Smooth muscle cell (in vitro differentiated cells): ENCODE measurements around the gene LSM7. TPM values are rescaled to one million over a fixed set of nuclear protein-coding genes. Genes with fewer than 3 reads are reported as not detected.

ENCODE experiments used
- DNase-seq: peaks from one replicate; lab custom pipeline; 2025; ENCODE audit not compliant: unreplicated experiment; lab: John Stamatoyannopoulos, UW
- H2AFZ ChIP-seq: fragments of 200-600 bp; sonication (generic); 2 replicates; pipeline ENCODE4 v1.6.0; 2016; ENCODE audit warnings: antibody characterized with exemption, low read depth, mild to moderate bottlenecking
- H3F3A ChIP-seq: fragments of 200-600 bp; sonication (generic); 2 replicates; pipeline ENCODE4 v1.6.0; 2017; ENCODE audit warnings: antibody characterized with exemption, low read depth
- H3K27ac ChIP-seq: fragments of 200-600 bp; sonication (generic); 2 replicates; pipeline ENCODE4 v1.5.1; 2016; ENCODE audit warnings: low read depth, mild to moderate bottlenecking
- H3K27me3 ChIP-seq: fragments of 200-600 bp; sonication (generic); 2 replicates; pipeline ENCODE4 v1.6.1; 2016; ENCODE audit warnings: low read depth, mild to moderate bottlenecking
- H3K36me3 ChIP-seq: fragments of 200-600 bp; sonication (generic); 2 replicates; pipeline ENCODE4 v1.5.1; 2016; ENCODE audit warnings: low read depth
- H3K4me1 ChIP-seq: fragments of 200-600 bp; sonication (generic); 2 replicates; pipeline ENCODE4 v1.5.1; 2016; ENCODE audit warnings: low read depth
- H3K4me2 ChIP-seq: fragments of 200-600 bp; sonication (generic); 2 replicates; pipeline ENCODE4 v1.6.0; 2016; ENCODE audit warnings: mild to moderate bottlenecking
- H3K4me3 ChIP-seq: fragments of 200-600 bp; sonication (generic); 2 replicates; pipeline ENCODE4 v1.5.1; 2016; ENCODE audit warnings: mild to moderate bottlenecking
- H3K79me2 ChIP-seq: fragments of 200-600 bp; sonication (generic); 2 replicates; pipeline ENCODE4 v1.6.0; 2016; ENCODE audit warnings: low read depth, mild to moderate bottlenecking
- H3K9ac ChIP-seq: fragments of 200-600 bp; sonication (generic); 2 replicates; pipeline ENCODE4 v1.6.0; 2016; ENCODE audit warnings: low read depth
- H3K9me3 ChIP-seq: fragments of 200-600 bp; sonication (generic); replicated peaks from 2 replicates; pipeline ENCODE4 v1.5.1; 2016; ENCODE audit warnings: low read depth
- H4K20me1 ChIP-seq: fragments of 200-600 bp; sonication (generic); 2 replicates; pipeline ENCODE4 v1.6.0; 2016; ENCODE audit warnings: low read depth
- CTCF ChIP-seq: fragments of 200-600 bp; sonication (generic); IDR thresholded peaks from 2 replicates; pipeline ENCODE4 v1.5.1; 2017; ENCODE audit warnings: borderline replicate concordance, mild to moderate bottlenecking, antibody characterized with exemption; ENCODE audit not compliant: insufficient read depth, poor library complexity, severe bottlenecking
- WGBS: methylation state at CpG from one replicate; pipeline ENCODE4 v1.1.7; 2016; ENCODE audit warnings: low lambda C conversion rate; 5-methylcytosine and 5-hydroxymethylcytosine counted together
- polyA plus RNA-seq: library from polyadenylated mRNA; unstranded; fragments of >200 nt; fragmentation: Nextera tagmentation; extraction: Ambion mirVana; gene quantifications from 2 replicates; pipeline ENCODE4 v1.2.1, GENCODE V29; 2016
- total RNA-seq: library from RNA; depleted of rRNA; stranded (reverse); fragments of >200 nt; gene quantifications from 2 replicates; pipeline ENCODE4 v1.2.3, GENCODE V29; 2014

LSM7 gene
- total and polyA plus RNA-seq, 2 experiments from 2014 or later: 161 to 164 TPM

DNA sequence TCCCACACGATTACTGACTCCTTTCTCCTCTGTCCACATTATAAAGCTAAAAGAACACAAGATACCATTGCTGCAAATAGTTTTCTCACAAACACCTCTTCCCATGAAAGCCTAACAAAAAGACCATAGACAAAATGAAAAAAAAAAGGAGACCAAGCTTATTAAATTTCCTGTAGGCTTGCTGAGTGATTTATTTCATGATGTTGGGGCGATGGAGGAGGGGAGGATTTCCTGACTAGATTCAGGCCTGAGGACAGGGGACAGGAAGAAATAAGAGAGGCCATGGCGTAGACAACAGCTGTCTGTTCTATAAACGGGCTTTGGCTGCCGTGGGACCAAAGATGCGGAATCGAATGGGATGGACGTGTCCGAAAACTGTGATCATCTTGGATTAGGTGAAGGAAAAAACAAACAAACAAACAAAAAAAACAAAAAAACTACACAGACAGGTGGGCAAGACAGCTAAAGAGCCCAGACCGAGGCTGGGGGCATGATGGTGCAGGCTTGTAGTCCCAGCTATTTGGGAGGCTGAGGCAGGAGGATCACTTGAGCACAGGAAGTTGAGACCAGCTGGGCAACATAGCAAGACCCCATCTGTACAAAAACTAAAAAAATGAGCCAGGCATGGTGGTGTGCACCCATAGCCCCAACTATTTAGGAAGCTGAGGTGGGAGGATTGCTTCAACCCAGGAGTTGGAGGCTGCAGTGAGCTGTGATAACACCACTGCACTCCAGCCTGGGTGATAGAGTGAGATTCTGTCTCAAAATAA, 37.0 kb upstream of the LSM7 start:
- no peaks in the 10 kb centered on the region for H3K4me1 ChIP-seq
- H3F3A ChIP-seq: no peaks in the 10 kb centered on the region
- no peak overlapping the region for H2AFZ ChIP-seq
- TF ChIP-seq CTCF: no peak
- no peaks in the 10 kb centered on the region for H3K9me3 ChIP-seq
- 84% methylated on average over 10 of the region's 10 CpGs for WGBS
- H3K36me3 ChIP-seq: no peaks in the 10 kb centered on the region
- H3K4me3 ChIP-seq: no peak overlapping the region
- H3K9ac ChIP-seq: no peak overlapping the region
- H4K20me1 ChIP-seq: no peaks in the 10 kb centered on the region
- peaks cover 8% of the 10 kb centered on the region for H3K27me3 ChIP-seq
- H3K4me2 ChIP-seq: no peak overlapping the region
- DNase-seq: no peak
- H3K27ac ChIP-seq: no peak overlapping the region
- H3K79me2 ChIP-seq: no peaks in the 10 kb centered on the region

DNA sequence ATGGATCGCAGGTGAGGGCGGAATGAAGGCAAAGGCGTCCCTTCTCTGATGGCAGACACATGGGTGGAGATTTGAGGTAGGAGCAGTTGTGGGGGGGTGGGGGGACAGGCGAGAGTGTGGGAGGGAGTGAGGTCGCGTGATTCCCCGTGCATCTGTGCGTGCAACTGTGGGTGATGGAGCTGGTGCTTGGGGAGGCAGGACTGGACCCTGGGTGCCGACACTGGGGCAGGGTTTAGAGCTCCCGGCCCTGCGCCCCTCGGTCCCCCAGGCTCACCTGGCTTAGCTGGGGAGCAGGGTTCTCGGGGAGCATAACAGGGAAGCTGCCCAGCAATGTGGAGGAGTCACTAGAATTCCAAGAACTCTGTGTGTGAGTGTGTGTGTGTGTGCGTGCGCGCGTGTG, 35.0 kb upstream of the LSM7 start:
- no peak for DNase-seq
- TF ChIP-seq CTCF: no peak

DNA sequence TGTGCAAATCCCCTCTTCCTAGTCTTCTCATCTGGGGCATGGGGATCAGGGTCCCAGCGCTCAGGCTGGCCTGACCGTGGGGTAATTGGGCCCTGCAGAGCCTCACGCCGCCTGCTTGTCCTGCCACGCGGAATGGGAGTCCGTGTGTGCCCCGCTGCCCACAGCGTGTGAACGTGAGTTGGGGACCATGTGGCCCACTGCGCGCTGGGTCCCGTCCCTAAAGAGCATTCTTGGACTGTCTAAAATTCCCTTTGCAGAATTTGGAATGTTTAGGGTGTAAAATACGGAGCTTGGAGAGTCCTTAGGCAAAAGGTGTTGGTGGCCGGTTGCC, 34.5 kb upstream of the LSM7 start:
- no peak for DNase-seq
- Histone ChIP-seq H3K4me1 (no peaks in the 10 kb centered on the region), H4K20me1 (no peaks in the 10 kb centered on the region), H3K9ac (no peak overlapping the region), H3K9me3 (no peaks in the 10 kb centered on the region), H3F3A (no peaks in the 10 kb centered on the region), H3K27me3 (peaks cover 26% of the 10 kb centered on the region), H3K27ac (no peak overlapping the region), H3K79me2 (no peaks in the 10 kb centered on the region), H3K36me3 (no peaks in the 10 kb centered on the region), H3K4me3 (no peak overlapping the region), H3K4me2 (no peak overlapping the region), H2AFZ (no peak overlapping the region)
- 93% methylated on average over 15 of the region's 15 CpGs for WGBS
- no peak for TF ChIP-seq CTCF

More for the DNA sequence above, 35.0 kb upstream of the LSM7 start:
- no peaks in the 10 kb centered on the region for H3K4me1 ChIP-seq
- no peaks in the 10 kb centered on the region for H4K20me1 ChIP-seq
- no peaks in the 10 kb centered on the region for H3K36me3 ChIP-seq
- WGBS: 92% methylated on average over 13 of the region's 17 CpGs
- no peak overlapping the region for H3K27ac ChIP-seq
- no peak overlapping the region for H3K9ac ChIP-seq
- no peaks in the 10 kb centered on the region for H3F3A ChIP-seq
- H3K4me3 ChIP-seq: no peak overlapping the region
- peaks cover 26% of the 10 kb centered on the region for H3K27me3 ChIP-seq
- H3K4me2 ChIP-seq: no peak overlapping the region
- no peaks in the 10 kb centered on the region for H3K79me2 ChIP-seq
- no peaks in the 10 kb centered on the region for H3K9me3 ChIP-seq
- H2AFZ ChIP-seq: no peak overlapping the region
